Sciatic nerve (tissue), 2 donors: ENCODE results near the gene FABP7. TPM values are rescaled to one million over a fixed set of nuclear protein-coding genes. Genes with fewer than 3 reads are reported as not detected.

Source experiments
- ATAC-seq: fragments of 200-7000 bp; cut with Tn5 transposase; one replicate; pipeline ENCODE4 v1.9.1; 2020; ENCODE audit warnings: mild to moderate bottlenecking, moderate library complexity
- DNase-seq: peaks from one replicate; pipeline ENCODE4 v3.0.0-alpha.2; 2020; ENCODE audit warnings: low spot score
- intact Hi-C: fragments of 100-400 bp; cut with DNase I; formaldehyde crosslinking; loops from one replicate; pipeline ENCODE4 v1.14.2; 2022
- total RNA-seq: library from RNA; stranded (reverse); fragmentation: NEBNext Ultra II Directional; extraction: Animal tissue kit (Norgen Biotek cat#: 25700); gene quantifications from one replicate; pipeline ENCODE4 v1.2.1, GENCODE V29; 2021
- donor health status: DM: no; HTN: no; CAD: no.
- donor health status: DM: no; HTN: no; CAD: no.

The FABP7 gene
- total RNA-seq, 1 donor from 2014 or later = not detected

DNA sequence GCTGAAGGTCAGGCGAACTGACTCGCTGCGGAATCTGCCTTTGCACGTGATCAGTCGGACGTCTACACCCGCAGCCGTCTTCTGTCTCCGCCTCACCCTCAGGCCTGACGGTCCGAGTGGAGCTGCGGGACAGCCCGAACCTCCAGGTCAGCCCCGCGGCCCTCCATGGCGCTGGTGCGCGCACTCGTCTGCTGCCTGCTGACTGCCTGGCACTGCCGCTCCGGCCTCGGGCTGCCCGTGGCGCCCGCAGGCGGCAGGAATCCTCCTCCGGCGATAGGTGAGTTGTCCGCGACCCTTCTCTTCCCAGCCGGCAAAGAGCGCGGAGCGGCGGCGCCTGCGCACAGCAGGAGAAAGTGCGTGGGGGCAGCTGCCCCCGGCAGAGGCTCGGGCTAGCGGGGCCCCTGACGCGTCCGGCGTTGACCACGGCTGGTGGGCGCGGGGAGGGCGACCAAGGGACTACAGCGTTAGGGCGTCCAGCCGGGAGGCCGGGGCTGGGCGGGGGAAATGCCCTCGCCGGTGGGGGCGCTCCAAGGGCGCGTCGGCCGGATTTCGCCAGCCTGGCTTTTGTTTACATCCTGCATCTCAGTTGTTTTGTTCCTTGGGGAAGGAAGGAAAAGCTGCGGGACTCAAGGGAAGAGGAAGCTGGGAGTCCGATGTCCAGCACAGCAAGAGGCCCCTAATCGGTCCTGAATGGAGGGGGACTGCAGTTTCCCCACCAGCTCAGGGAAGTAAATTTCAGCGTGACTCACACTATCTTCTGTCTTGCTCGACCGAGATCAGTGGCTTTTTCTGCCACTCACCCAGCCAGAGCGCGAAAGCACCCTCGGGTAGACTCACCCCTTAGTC is 9.9 kb downstream of the FABP7 start, which contains the start of gene SMPDL3A:
TSS of gene SMPDL3A (plus strand) at position 77 of the 846 bp plus-strand sequence. CDS start at position 166, 89 bp downstream.
- intact Hi-C loops = no loop called here
- DNase-seq = peak; percentile 83
- ATAC-seq = peak; percentile 88

GRCh38 chr6:122790028-122790422 is 10.5 kb downstream of the FABP7 start:
- intact Hi-C loops = no loop called here
- peak; percentile 61 for DNase-seq
- ATAC-seq = no peak

- no peak for DNase-seq
- intact Hi-C loops = no loop called here
- peak; percentile 76 for ATAC-seq
Measured at GRCh38 chr6:122790423-122791309, 11.2 kb downstream of the FABP7 start.

DNA sequence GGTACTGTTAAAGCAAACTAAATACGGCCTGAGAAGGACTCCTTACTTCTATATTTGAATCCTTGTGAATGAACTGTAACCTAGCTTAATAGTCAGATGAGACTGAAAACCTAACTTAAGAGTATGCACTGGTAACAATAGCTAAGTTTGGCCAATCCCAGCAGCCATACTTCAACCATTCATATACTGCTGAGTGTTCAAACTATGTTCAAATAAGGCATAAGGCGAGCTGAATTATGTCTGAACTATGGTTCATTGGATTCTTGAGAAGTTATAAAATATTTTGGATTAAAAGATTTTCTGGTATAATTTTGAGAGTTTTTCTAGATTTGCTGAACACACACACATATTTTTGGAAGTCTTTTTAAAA is 11.8 kb downstream of the FABP7 start:
- DNase-seq (no peak), ATAC-seq (no peak)
- intact Hi-C loops = no loop called here

DNA sequence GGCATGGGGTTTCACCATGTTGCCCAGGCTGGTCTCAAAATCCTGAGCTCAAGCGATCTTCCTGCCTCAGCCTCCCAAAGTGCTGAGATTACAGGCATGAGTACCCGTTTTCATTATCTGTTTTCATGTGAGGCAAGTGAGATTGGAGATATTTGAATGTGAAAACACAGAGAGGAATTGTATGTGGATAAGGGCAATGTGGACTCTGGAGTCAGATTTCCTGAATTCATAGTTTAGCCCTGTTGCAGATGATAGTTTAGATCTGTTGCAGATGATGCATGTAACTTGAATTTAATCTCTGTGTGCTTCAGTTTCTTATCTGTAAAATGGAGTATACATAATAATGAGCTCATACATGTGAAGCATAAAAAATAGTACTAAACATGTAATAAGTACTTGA is 13.2 kb downstream of the FABP7 start:
- intact Hi-C loops = no loop called here
- no peak for ATAC-seq
- no peak for DNase-seq

DNA sequence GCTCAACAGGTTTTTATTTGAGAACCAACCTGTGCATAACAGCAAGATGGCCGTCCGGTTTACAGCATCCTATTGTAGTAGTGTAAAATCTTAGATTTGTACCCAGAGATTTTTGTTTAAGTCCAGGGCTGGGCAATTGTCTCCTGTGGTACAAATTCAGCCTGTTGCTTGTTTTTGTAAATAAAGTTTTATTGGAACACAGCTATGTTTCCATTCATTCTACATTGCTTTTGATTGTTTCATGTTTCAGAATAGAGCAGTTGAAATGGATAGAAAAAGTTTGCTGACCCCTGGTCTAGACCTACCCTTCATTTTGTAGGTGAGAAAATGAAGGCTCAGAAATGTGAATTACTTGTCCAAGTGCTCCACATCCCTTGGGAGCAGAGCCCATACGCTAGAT is 18.0 kb downstream of the FABP7 start:
- DNase-seq = no peak
- no peak for ATAC-seq
- intact Hi-C loops = no loop called here

- intact Hi-C loops = no loop called here
- DNase-seq = no peak
- ATAC-seq = no peak
Measured at GRCh38 chr6:122798099-122798641, 18.7 kb downstream of the FABP7 start.

- intact Hi-C loops = no loop called here
- no peak for DNase-seq
- ATAC-seq = no peak
Measured at GRCh38 chr6:122799140-122799745, 19.7 kb downstream of the FABP7 start.

DNA sequence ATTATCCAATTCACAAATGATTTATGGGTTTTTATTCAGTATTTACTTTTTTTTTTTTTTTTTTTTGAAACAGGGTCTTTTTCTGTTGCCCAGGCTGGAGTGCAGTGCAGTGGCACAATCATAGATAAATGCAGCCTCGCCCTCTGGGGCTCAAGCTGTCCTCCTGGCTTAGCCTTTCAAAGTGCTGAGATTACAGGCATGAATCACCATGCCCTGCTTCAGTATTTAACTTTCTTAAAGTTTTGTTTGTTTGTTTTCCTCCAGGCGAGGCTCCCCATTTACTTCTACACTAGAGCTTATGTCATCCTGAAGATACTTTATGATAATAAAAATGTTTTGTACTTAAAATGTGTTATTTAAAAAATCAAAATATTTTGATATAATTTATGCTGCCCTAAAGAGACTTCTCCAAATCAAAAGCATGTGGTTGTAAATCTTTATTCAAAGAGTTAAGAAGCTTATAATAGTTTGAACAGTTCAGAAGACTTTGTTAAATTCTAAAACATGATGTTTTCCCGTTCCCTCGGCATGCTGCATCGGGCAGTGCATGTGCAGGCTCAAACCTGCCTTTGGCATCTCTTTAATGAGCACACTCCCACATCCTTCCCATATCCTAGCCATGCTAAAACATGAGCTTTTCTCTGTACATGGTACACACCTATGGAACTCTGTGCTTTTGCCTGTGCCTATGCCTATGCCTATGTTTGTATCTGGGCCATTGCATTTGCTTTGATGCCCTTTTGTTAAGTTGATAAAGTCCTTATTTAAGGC is 20.6 kb downstream of the FABP7 start:
- intact Hi-C loops = no loop called here
- ATAC-seq (no peak), DNase-seq (no peak)

GRCh38 chr6:122800906-122801305 is 21.4 kb downstream of the FABP7 start:
- DNase-seq (no peak), ATAC-seq (no peak)
- intact Hi-C loops = no loop called here

DNA sequence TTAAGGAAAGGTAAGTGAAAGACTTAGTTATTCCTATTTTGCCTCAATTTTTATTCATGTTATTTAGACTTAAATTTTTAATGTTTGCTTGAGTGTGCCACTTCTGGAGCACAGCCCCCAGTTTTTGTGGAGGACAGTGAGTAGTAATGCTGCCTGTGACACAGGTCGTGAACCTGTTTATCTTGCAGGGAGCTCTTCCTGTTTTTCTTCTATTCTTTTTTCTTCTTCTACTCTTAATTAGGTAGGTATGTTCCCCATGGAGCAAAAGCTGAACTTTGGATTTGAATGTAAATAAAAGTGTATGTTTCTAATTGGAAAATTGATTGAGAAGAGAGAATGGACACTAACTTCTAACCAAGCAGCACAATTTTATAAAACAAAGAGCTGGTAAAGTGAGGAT is 21.9 kb downstream of the FABP7 start:
- DNase-seq = no peak
- ATAC-seq = no peak
- intact Hi-C loops = no loop called here

GRCh38 chr6:122803171-122803661 is 23.7 kb downstream of the FABP7 start:
- ATAC-seq = no peak
- no peak for DNase-seq
- intact Hi-C loops = no loop called here

DNA sequence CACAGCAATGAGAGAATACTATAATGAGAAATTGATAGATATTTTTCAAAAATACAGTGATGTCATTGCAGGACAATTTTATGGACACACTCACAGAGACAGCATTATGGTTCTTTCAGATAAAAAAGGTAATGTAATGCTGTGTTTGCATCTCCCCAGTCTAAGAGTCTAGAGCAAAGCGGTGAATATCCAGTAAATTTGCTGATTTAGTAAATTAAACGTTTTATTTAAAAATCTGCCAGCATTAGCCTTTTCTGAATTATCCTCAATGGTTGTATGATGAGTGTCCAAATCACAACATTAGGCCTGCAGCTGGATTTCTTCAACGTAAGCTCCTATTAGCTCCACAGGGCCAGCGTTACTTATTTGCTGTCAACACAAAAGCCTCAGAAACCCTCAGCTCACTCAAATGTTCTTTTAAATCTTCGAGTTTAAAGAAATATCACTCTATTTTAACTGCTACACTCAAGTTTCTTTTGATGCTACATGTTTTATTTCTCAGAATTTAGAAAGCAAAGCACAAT is 25.5 kb downstream of the FABP7 start:
- ATAC-seq = no peak
- no peak for DNase-seq
- intact Hi-C loops = no loop called here

DNA sequence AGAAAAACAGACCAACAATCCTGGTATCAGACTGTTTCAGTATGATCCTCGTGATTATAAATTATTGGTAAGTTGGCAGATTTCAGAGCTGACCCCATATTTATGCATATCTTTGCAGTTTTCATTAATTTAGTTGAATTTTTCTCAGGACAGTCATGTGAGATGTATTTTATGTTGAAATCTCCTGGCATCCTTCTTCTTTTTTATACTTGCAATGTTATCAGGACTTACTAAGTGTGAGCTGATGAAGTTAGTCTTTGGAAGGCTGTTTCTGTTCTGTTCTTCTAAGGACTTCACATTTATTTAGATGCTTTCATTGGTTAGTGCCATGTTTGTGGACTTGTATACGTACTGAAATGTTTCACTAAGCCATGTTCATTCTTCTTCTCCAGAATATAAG is 26.8 kb downstream of the FABP7 start:
- ATAC-seq (no peak), DNase-seq (no peak)
- intact Hi-C loops = no loop called here

DNA sequence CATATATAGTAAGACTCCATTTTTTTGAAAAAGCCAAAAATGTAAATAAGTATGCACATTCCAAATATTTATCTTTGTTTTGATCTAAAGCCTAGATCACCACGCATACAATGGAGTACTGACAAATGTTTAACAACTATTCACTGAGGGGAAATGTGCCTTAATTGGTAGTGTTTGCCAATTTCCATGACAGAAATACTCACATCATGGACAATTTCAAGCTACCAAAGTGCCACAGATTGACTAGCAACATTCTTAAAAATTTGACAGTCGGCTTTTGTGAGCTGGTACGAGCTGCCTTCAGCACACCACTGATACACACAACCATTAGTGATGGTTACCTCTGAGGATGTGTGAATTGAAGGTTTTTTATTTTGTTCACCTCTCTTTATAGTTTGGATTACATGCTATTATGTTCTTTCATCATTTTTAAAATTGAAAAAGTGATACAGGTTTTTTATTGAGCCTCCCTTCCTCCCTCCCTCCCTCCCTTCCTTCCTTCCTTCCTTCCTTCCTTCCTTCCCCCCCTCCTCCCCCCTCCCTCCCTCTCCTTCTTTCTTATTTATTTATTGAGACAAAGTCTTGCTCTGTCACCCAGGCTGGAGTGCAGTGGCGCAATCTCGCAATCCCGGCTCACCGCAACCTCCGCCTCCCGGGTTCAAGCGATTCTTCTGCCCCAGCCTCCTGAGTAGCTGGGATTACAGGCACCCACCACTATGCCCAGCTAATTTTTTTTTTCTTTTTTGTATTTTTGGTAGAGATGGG is 28.8 kb downstream of the FABP7 start:
- DNase-seq = no peak
- intact Hi-C loops = no loop called here
- ATAC-seq = no peak

DNA sequence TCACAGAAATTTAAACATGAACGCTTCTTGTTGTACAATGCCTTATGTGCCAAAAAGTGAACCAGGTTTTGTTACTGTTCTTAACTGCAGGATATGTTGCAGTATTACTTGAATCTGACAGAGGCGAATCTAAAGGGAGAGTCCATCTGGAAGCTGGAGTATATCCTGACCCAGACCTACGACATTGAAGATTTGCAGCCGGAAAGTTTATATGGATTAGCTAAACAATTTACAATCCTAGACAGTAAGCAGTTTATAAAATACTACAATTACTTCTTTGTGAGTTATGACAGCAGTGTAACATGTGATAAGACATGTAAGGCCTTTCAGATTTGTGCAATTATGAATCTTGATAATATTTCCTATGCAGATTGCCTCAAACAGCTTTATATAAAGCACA is 29.5 kb downstream of the FABP7 start:
- intact Hi-C loops = no loop called here
- DNase-seq (no peak), ATAC-seq (no peak)

- DNase-seq (no peak), ATAC-seq (no peak)
- intact Hi-C loops = no loop called here
Measured at GRCh38 chr6:122809691-122810090, 30.2 kb downstream of the FABP7 start.

DNA sequence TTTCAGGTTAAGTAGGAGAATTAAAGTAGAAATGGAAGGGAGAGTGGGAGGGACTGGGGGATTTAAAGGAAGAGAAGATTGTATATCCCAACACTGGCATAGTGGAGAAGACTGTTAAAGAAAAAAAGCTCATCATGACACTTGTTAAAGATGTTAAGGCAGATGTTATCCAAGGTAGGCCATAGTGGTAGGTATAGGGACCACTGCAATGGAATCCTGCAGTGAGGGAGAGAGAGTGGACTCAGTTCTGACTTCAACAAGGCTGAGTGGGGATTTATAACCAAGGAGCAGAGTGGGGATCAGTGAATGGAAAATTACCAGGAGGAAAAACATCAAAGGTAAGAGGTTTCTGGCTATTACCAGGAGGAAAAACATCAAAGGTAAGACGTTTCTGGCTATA is 30.7 kb downstream of the FABP7 start:
- ATAC-seq (no peak), DNase-seq (no peak)
- intact Hi-C loops = no loop called here
